TTC549 (cell line): ENCODE measurements around the gene P4HA2.

ENCODE experiments used
- FAIRE-seq: peaks from 2 replicates; lab custom pipeline; 2012; peaks lifted over from hg19 to GRCh38; lab: Jason Lieb, UNC

Gene P4HA2

GRCh38 chr5:132264546-132265335, 37.1 kb upstream of the P4HA2 start:
- FAIRE-seq, result no peak

GRCh38 chr5:132263548-132264261, 36.1 kb upstream of the P4HA2 start:
- FAIRE-seq, result no peak

- FAIRE-seq, result no peak
Measured at GRCh38 chr5:132262882-132263547, 35.4 kb upstream of the P4HA2 start.

- no peak for FAIRE-seq
Measured at GRCh38 chr5:132261881-132262845, 34.5 kb upstream of the P4HA2 start.

GRCh38 chr5:132260714-132261551, 33.3 kb upstream of the P4HA2 start:
- FAIRE-seq, result no peak

GRCh38 chr5:132260051-132260450, 32.4 kb upstream of the P4HA2 start:
- FAIRE-seq, result no peak

- no peak for FAIRE-seq
Measured at GRCh38 chr5:132259069-132259851, 31.6 kb upstream of the P4HA2 start.

GRCh38 chr5:132258102-132259068, 30.7 kb upstream of the P4HA2 start:
- no peak for FAIRE-seq

GRCh38 chr5:132257131-132258101, 29.8 kb upstream of the P4HA2 start, which contains the start of gene PDLIM4:
PDLIM4 (plus strand) TSS chr5:132257696; CDS start chr5:132257735, 39 bp downstream.
- FAIRE-seq, result no peak

GRCh38 chr5:132256783-132257130, 29.1 kb upstream of the P4HA2 start:
- FAIRE-seq, result no peak

- no peak for FAIRE-seq
Measured at GRCh38 chr5:132256086-132256782, 28.6 kb upstream of the P4HA2 start.

- no peak for FAIRE-seq
Measured at GRCh38 chr5:132254321-132254977, 26.8 kb upstream of the P4HA2 start.

GRCh38 chr5:132253452-132254320, 26.0 kb upstream of the P4HA2 start:
- FAIRE-seq, result no peak

GRCh38 chr5:132253008-132253441, 25.4 kb upstream of the P4HA2 start:
- FAIRE-seq, result no peak

- FAIRE-seq, result no peak
Measured at GRCh38 chr5:132251220-132251725, 23.6 kb upstream of the P4HA2 start.
